G401 (cell line): ENCODE results near the gene CDYL. TPM values are rescaled to one million over a fixed set of nuclear protein-coding genes. Genes with fewer than 3 reads are reported as not detected.
"Not testable (repeated sequence)": the region's sequence is repeated elsewhere in the genome, so short reads cannot be mapped to it uniquely, and the experiment has no call there.

ENCODE experiments used
- DNase-seq: peaks from one replicate; pipeline ENCODE4 v3.0.0-alpha.2; 2015; ENCODE audit warnings: low spot score
- in situ Hi-C: cut with HindIII; loops from 2 replicates; pipeline ENCODE4 v1.10.0; 2016; ENCODE audit warnings: low sequenced_read_pairs, mixed read lengths
- total RNA-seq: library from RNA; depleted of rRNA; stranded (reverse); fragments of >200 nt; shearing (Covaris generic); gene quantifications from 2 replicates; pipeline ENCODE4 v1.2.3, GENCODE V29; 2014

CDYL gene
- total RNA-seq, 1 experiment from 2014 or later, result 22.6 TPM

DNA sequence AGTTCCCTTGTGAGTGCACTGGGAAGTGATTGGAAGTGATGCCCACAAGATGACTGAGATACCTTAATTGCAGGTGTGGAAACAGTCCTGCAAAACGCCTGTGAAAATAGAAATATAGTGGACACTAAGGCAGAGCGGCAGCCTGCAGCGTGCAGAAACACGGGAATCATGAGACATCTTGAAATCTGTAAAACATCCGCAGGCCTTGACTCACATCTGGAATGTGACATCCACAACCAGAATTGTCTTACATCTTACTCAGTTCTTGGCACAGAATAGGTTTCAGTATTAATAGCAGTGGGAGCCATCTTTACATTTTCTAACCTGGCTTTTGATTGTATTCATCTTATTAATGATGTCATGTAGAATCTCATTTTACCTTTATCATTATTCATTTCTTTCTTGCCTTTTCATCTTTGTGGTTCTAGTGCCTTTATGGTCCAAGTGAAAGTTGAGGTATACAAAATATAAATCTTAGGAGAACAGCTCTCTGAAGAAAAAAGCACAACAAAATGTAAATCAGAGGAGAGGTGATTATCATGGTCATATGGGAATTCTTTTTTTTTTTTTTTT lies 44.6 kb downstream of the CDYL start:
- no peak for DNase-seq
- in situ Hi-C loops, result no loop called here

DNA sequence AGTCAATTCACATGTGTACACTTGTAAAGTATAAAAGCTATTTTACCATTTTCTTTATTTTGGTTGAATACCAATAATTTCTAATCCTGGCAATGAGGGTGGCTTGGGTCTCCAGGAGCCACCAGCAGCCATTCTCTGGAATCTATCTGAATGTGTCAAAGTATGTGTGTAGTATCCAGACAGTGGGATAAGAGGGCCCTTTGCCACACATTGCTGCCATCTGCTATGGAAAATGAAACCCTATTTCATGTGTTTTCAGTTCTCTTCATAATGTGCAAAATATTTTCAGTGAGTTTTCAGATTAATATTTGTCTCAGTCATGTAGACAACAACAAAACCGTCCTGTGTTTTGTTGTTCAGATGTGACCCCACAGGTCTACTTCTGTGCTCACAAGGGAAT lies 46.3 kb downstream of the CDYL start:
- in situ Hi-C loops, result no loop called here
- no peak for DNase-seq

DNA sequence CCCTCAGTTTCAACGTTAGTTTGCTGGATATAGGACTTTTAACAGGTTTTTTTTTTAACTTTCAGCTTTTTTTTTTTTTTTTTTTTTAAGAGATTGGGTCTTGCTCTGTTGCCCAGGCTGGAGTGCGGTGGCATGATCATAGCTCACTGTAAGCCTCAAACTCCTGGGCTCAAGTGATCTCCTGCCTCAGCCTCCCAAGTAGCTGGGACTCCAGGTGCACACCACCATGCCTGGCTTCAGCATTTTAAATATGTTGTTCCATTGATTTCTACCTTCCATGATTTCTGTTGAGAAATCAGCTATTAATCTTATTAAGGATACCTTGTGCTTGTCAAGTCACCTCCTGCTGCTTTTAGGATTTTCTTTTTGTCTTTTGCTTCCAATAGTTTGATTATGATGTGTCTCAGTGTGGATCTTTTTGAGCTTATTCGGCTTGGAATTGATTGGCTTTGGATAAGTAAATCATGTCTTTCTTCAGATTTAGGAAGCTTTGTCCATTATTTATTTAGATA lies 52.0 kb downstream of the CDYL start:
- in situ Hi-C loops, result no loop called here
- no peak for DNase-seq

DNA sequence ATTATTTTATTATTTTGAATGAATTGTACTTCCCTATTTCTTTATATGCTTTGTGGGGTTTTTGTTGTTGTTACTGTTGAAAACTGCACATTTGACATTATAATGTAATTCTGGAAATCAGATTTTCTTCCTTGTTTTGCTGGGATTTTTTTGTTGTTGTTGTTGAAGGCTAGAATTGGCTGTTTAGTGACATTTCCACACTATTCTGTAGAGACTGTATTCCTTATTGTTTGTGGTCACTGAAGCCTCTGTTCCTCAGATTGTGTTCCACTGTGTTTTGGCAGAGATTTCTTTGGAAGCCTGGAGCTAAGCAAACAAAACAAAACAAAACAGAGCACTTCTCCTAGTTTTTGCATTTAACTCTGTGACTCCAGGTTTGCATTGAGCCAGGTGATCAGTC lies 52.9 kb downstream of the CDYL start:
- no peak for DNase-seq
- in situ Hi-C loops, result no loop called here

DNA sequence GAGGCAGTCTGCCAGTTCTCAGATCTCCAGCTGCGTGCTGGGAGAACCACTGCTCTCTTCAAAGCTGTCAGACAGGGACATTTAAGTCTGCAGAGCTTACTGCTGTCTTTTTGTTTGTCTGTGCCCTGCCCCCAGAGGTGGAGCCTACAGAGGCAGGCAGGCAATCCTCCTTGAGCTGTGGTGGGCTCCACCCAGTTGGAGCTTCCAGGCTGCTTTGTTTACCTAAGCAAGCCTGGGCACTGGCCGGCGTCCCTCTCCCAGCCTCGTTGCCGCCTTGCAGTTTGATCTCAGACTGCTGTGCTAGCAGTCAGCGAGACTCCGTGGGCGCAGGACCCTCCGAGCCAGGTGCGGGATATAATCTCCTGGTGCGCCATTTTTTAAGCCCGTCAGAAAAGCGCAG lies 59.3 kb downstream of the CDYL start:
- in situ Hi-C loops, DNase-seq: not testable (repeated sequence)

DNA sequence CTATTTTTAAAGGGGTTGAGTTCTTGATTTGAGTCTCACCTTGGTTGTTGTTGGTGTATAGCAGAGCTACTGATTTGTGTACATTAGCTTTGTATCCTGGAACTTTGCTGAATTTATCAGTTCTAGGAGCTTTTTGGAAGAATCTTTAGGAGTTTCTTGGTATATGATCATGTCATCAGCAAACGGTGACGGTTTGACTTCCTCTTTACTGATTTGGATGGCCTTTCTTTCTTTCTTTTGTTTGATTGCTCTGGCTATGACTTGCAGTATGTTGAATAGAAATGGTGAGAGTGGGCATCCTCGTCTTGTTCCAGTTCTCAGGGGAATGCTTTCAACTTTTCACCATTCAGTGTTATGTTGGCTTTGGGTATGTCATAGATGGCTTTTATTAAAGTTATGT lies 64.0 kb downstream of the CDYL start:
- in situ Hi-C loops, result no loop called here
- no peak for DNase-seq

DNA sequence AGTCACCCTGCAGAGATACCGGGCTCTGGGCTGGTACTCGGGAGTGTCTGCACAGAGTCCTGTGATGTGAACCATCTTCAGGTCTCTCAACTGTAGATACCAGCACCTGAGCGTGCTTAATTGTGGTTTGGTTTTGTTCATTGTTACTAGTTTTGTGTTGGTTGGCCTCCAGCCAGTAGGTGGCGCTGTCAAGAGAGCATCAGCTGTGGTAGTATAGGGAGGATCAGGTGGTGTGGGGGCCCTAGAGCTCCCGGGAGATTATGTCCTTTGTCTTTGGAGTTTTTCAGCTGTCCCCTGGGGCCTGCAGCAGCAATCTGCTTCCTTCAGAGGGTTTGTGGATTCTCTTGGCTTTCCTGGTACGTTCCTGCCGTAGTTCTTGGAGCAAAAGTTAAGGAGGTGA lies 67.9 kb downstream of the CDYL start:
- no peak for DNase-seq
- in situ Hi-C loops, result no loop called here

DNA sequence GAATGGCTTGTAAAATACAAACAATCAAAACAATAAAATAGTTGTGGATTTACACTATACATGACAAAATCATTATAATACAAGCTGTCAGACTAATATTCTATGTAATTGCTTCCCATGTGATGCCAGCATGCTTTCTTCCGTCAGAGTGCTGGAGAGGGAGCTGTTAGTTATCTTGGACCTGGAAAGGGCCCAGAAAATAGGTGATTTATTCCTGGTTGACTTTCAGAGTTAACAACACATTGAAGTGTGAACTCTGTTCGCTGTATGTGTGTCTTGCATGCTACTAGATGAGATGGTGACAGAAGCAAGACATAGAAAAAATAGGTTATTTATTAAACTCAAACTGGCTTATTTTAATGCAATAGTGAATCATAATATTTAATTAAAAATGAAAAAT lies 70.2 kb downstream of the CDYL start:
- DNase-seq, result no peak
- in situ Hi-C loops, result no loop called here

DNA sequence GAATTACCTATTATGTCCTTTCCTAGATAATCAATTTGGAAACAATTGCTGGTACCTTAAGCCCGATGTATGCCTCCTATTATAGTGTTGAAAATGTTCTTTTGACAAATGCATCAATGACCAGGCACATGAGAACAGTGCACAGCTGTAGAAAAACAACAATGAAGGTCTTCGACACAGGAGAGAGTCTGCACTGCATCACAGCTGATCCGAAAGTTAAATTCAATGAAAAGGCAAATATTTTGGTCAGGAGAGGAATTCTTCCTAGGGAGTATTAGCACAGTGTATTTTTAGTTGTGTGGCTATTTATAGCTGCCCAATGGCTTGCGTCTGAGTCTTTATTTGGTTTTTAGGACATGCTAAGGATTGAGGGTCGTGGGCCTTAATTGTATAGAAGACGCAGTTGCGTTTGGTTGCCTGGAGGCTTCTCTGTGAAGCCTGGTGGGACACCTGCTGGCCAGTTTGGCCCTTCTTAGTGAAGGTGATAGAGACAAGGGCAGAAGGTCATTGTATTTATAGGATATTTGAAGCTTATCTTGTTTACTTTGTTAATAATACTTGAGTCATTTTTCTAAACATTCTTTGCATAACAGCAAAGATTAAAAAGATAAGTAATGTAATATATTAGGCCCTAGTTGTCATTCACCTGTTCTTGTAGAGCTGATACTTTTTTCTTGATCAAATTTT lies 72.3 kb downstream of the CDYL start:
- in situ Hi-C loops, result no loop called here
- no peak for DNase-seq

DNA sequence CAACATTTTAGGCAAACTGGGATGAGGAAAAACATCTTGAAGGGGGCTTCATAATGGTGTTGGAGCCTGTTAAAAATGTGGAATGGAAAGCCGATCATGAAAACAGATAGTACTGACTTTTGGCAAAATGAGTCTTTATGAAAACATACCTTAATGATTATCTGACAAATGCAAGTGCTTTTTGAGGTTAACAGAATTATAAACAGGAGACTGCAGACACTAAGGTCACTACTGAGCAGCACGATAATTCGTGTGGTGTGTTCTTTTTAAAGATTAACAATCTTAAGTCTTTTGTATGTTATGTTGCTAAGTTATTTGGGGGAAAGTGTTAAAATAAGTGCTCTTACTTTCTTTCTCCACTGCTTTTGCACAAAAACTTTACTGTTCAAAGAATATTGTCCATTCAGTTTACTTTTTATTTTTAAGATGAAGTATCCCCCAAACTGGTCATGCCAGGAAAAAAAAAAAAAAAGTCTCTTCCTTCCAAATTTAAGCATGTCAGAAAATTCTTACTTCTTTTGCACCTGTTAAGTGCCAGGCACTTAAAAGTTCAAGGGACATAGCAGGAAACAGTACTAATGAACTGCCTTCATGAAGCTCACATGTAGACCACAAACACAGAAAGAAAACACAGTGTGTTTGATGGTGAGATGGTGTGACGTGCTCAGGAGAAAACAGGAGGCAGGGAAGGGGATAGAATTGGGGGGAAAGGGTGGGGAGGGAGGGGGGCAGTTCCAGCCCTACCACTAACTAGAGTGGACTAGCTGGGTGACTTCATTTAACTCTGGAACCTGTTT lies 73.2 kb downstream of the CDYL start:
- DNase-seq, result no peak
- in situ Hi-C loops, result no loop called here

DNA sequence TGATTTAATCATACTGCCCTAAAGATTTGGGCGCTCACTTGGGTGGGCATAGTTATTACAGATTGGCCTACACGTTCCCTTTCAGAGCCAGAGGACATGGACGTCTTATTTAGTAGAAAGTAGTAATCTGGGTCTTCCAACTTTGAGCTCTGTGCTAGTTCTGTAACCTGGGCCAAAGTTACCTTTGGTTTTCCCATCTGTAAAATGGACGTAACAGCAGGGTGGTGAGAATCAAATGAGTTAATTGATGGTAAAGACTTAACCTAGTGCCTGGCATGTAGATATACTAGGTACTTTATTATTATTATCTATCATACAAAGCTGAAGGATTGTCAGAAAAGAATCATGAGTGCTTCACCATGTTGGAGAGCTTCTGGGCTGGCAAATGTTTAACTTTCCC lies 74.8 kb downstream of the CDYL start:
- in situ Hi-C loops, result no loop called here
- no peak for DNase-seq

DNA sequence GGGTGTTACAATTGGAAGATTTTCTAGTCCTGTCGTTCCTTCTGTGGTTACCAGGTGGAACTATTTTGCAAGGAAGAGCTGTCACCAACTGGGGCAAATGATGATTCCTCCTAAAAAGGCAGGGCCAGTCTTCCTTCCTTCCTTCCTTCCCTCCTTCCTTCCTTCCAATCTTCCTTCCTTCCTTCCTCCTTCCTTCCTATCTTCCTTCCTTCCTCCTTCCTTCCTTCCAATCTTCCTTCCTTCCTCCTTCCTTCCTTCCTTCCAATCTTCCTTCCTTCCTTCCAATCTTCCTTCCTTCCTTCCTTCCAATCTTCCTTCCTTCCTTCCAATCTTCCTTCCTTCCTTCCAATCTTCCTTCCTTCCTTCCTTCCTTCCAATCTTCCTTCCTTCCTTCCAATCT lies 76.0 kb downstream of the CDYL start:
- in situ Hi-C loops, DNase-seq: not testable (repeated sequence)

DNA sequence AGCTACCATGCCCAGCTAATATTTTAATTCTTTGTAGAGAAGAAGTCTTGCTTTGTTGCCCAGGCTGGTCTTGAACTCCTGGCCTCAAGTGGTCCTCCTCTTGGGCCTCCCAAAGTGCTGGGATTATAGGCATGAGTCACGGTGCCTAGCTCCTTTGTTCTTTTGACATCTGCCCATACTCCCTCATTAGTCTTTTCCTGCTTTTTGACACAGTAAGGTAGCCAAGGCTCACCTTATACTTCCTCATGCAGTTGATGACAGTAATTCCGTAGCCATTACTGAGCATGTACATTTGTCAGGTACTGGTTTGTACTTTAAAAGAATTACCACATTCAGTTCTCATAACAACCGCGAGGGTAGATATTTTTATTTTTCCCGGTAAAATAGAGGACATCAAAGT lies 76.7 kb downstream of the CDYL start:
- in situ Hi-C loops, result no loop called here
- DNase-seq, result no peak

DNA sequence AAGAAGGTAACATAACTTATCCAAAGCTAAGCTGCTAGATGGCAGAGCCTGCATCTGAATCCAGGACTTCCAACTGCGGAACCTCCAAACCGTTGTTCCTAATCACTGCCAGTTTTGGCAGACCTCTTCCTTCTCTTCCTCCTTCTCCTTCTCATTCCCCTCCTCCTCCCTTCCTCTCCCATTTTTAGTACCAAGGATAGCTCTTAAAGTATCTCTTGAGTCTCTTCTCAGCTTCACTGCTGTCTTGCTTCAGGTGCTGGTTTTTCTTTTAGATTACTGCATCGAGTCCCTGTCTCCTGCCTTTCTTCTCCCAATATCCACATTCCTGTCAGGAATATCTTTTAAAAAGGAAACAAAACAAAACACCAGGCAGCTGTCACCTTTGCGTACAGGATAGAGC lies 77.1 kb downstream of the CDYL start:
- DNase-seq, result no peak
- in situ Hi-C loops, result no loop called here

DNA sequence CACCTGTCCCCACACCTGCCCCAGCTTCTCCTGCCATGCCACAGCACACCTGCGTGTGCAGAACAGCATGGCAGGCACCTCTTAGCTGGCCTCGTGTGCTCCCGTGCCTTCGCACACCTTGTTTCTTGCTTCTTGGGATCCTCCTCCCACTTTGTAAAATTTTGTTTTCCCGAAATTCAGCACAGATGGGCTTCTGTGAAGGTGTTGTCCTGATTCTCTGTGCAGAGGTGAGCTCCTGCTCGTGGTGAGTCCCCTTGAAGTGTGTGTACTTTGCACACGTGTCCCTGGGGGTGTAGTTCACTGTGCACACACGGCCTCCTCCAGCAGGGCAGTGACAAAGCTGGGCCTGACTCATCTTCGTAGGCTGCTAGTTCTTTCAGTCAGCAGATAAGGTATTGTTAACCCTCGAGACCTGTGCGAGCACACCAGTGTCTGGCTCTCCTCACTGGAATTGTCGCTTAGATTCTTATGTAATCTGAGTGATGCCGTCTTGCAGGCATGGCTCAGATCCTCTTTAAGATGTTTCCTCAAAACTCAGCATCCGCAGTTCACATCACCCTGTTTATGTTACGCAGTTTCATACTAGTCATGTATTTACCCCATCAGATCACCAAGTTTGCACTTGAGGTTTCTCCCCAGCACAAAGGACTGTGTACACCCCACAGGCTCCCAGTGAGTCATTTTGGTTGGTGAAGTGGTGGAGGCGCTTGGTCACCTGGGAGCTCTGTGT lies 77.7 kb downstream of the CDYL start:
- in situ Hi-C loops, result no loop called here
- DNase-seq, result no peak

DNA sequence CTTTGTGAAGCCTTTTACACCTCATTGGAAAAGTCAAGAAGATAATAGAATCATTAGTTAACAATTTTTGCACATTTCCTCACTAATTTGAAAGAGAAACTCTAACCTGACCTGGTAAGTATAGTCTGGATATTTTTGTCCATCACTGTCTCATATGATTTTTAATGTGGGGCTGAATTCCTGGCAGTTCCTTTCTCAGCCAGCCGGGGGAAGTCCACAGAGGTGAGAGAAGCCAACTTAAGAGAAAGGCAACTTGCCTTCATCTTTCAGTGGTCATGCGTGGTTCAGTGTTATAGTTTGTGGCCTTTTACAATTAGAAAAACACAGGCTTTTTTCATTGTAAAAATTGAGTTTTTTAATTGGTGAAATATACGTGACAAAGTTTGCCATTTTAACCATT lies 80.6 kb downstream of the CDYL start:
- in situ Hi-C loops, result no loop called here
- no peak for DNase-seq

DNA sequence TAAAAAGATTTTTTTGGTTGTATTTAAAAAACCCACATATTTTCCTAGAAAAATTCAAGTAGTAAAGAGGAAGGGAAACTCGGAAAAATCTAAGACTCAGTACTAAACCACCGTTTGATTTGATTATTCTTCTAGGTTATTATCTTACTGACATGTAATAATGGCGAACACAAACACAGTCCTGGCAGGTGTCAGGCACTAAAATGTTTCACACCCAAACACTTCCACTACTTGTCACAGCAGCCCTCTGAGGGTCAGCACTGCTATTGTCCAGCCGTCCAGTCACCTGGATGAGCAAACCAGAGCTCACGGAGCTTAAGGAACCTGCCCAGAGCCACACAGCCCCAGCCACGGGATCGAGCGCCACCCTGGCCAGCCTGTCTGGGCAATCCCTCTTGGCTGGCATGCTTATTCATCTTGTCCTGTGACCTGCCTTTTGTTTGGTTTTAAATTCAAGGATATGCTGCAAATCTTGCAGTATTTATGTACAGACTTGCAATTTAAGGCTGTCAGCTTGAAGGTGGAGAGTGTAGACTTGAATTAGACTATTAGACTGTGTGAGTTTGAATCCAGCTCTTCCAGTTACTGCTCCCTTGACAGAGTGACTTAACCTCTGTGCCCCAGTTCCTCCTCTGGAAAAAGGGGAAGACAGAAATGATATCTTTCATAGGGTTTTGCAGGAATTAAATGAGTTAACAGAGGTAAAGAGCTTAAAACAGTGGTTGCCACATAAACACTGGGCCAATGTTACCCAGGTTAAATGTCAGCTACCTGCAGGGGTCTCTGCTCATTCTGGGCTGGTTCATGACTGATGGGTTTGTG lies 82.2 kb downstream of the CDYL start:
- in situ Hi-C loops, result no loop called here
- DNase-seq, result no peak

DNA sequence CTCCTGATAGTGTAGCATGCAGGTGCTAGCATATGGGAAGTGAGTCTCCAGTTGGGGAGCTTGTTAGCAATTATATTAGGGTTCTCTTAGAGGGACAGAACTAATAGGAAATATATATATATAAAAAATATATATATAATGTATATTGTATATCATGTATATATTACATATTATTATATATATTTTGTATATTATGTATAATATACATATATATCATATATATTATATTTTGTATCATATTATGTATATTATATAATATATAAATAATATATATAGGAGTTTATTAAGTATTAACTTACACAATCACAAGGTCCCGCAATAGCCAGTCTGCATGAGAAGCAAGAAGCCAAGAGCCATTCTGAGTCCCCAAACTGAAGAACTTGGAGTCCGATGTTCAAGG lies 84.2 kb downstream of the CDYL start:
- in situ Hi-C loops, result no loop called here
- DNase-seq, result no peak

DNA sequence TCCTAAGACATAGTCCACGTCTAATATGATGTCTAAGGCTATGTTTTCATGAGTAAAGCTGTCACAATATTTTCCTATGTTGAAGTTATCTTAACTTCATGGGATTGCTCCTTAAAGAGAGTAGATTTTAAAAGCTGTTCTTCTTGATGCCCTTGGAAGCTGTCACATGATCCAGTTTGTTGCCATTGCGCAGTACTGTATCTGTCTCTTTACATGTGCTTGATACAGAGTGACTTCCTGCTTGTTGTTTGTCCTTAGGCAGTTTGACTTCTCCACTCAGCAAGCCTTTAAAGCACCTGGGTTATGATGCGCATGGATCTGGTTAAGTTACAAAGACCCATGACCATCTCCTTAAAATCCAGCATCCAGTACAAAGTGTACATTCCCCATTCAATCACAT lies 85.4 kb downstream of the CDYL start:
- in situ Hi-C loops, result no loop called here
- no peak for DNase-seq
